Psoas muscle (tissue), 8 donors: Measurements from ENCODE around the gene DNAH12. TPM values are rescaled to one million over a fixed set of nuclear protein-coding genes. Genes with fewer than 3 reads are reported as not detected.
"Not testable (repeated sequence)": the region's sequence is repeated elsewhere in the genome, so short reads cannot be mapped to it uniquely, and the experiment has no call there.

Source experiments
- ATAC-seq, 4 donors: fragments of 200-7000 bp; cut with Tn5 transposase; one replicate each; pipeline ENCODE4 v1.9.1; 2020; ENCODE audit warnings: moderate library complexity in 3 of 4, mild to moderate bottlenecking in 2 of 4
- DNase-seq, 2 donors: peaks; one replicate each; pipeline ENCODE4 v3.0.0-alpha.2; 2020
- H3K27ac ChIP-seq: fragments of 200-600 bp; one replicate; pipeline ENCODE4 v1.8.0; 2022
- H3K27me3 ChIP-seq, 3 donors: fragments of 200-600 bp in 1 of 3; one replicate each; pipeline versions ENCODE4 v1.6.1 to v1.8.0; 2013 to 2022; ENCODE audit warnings: low read length in 2 of 3, mild to moderate bottlenecking in 2 of 3, moderate library complexity in 1 of 3; ENCODE audit not compliant: insufficient read depth in 3 of 3
- H3K36me3 ChIP-seq, 2 donors: fragments of 200-600 bp in 1 of 2; one replicate each; pipeline versions ENCODE4 v1.6.1 to v1.8.0; 2013 to 2022; ENCODE audit warnings: low read depth in 1 of 2, mild to moderate bottlenecking in 1 of 2, moderate library complexity in 1 of 2; ENCODE audit not compliant: insufficient read depth in 1 of 2
- H3K4me1 ChIP-seq: fragments of 200-600 bp; one replicate; pipeline ENCODE4 v1.8.0; 2022
- H3K4me3 ChIP-seq: fragments of 200-600 bp; one replicate; pipeline ENCODE4 v1.8.0; 2022; ENCODE audit warnings: mild to moderate bottlenecking
- H3K9me3 ChIP-seq: fragments of 200-600 bp; one replicate; pipeline ENCODE4 v1.8.0; 2022
- CTCF ChIP-seq: fragments of 200-600 bp; IDR thresholded peaks from one replicate; pipeline ENCODE4 v1.8.0; 2022; ENCODE audit warnings: antibody characterized with exemption
- WGBS, 3 donors: extraction: QIAGEN DNeasy Blood & Tissue Kit; methylation state at CpG; one replicate each; pipeline versions ENCODE4 v1.1.6 to v1.1.7; 2013; 5-methylcytosine and 5-hydroxymethylcytosine counted together
- intact Hi-C, 2 donors: fragments of 100-400 bp; cut with DNase I; formaldehyde crosslinking; loops; one replicate each; pipeline versions ENCODE4 v1.11.0 to v1.14.2; 2022
- polyA plus RNA-seq, 3 donors: library from polyadenylated mRNA; stranded (reverse); fragments of 200-250 nt; gene quantifications; one replicate each; pipeline ENCODE4 v1.2.3, GENCODE V29; 2013
- total RNA-seq, 4 donors: library from RNA; stranded (reverse); fragmentation: NEBNext Ultra II Directional in 2 of 4; extraction: Animal tissue kit (Norgen Biotek cat#: 25700) in 2 of 4; gene quantifications; one replicate each; pipeline versions ENCODE4 v1.2.1 to v1.2.4, GENCODE V29; 2021 to 2023
- donor health status: healthy with polysubstance abuse.
- donor health status: DM: no; HTN: no; CAD: no; lungs with moderate emphysema.
- donor health status: Bipolar disorder and iron deficiency.
- donor health status: healthy.
- donor health status: DM: yes; HTN: yes; CAD: no.
- donor health status: DM: no; HTN: no; CAD: no.
- donor health status: DM: no; HTN: no; CAD: no.
- donor health status: DM: yes; HTN: yes; CAD: no.

The DNAH12 gene
- total and polyA plus RNA-seq, 7 donors = under 0.01 to 0.34 (median 0.08) TPM; not detected in 1

- Histone ChIP-seq H3K4me3 (no peak overlapping the region), H3K36me3 (no peaks in the 10 kb centered on the region), H3K4me1 (no peaks in the 10 kb centered on the region), H3K27me3 (no peaks in the 10 kb centered on the region), H3K27ac (no peak overlapping the region), H3K9me3 (no peaks in the 10 kb centered on the region)
- DNase-seq (no peak), ATAC-seq (no peak)
- no peak for TF ChIP-seq CTCF
- intact Hi-C loops = no loop called here
- WGBS, 3 donors = 24 to 43% (median 25%) methylated on average over 2 of the region's 2 CpGs
These were observed 160.7 kb downstream of the DNAH12 start for GRCh38 chr3:57383406-57383805.

GRCh38 chr3:57382933-57383332, 161.2 kb downstream of the DNAH12 start:
- Histone ChIP-seq H3K4me3 (no peak overlapping the region), H3K9me3 (no peaks in the 10 kb centered on the region), H3K4me1 (no peaks in the 10 kb centered on the region), H3K27ac (no peak overlapping the region), H3K27me3 (no peaks in the 10 kb centered on the region), H3K36me3 (no peaks in the 10 kb centered on the region)
- ATAC-seq (no peak), DNase-seq (no peak)
- TF ChIP-seq CTCF = no peak
- intact Hi-C loops = no loop called here
- 27 to 35% (median 27%) methylated on average over 2 of the region's 2 CpGs for WGBS, 3 donors

- Histone ChIP-seq H3K27me3 (no peaks in the 10 kb centered on the region), H3K36me3 (no peaks in the 10 kb centered on the region), H3K4me3 (no peak overlapping the region), H3K4me1 (no peaks in the 10 kb centered on the region), H3K27ac (no peak overlapping the region), H3K9me3 (peaks cover 5% of the 10 kb centered on the region)
- ATAC-seq = no peak
- TF ChIP-seq CTCF = no peak
- 52 to 73% (median 63%) methylated on average over 1 of the region's 1 CpG for WGBS, 3 donors
- intact Hi-C loops = no loop called here
- no peak for DNase-seq
These were observed 173.8 kb downstream of the DNAH12 start for GRCh38 chr3:57370341-57370740.

- H3K4me1 ChIP-seq, H3K27me3 ChIP-seq, H3K27ac ChIP-seq, ATAC-seq, H3K9me3 ChIP-seq, intact Hi-C loops, H3K4me3 ChIP-seq, H3K36me3 ChIP-seq, DNase-seq: not testable (repeated sequence)
- WGBS, 3 donors = 87 to 89% (median 89%) methylated on average over 2 of the region's 2 CpGs
These were observed 179.1 kb downstream of the DNAH12 start for GRCh38 chr3:57365089-57365488.

- H3K4me1 ChIP-seq, ATAC-seq, intact Hi-C loops, H3K27me3 ChIP-seq, DNase-seq, H3K36me3 ChIP-seq, H3K9me3 ChIP-seq, H3K4me3 ChIP-seq, H3K27ac ChIP-seq: not testable (repeated sequence)
- WGBS, 3 donors = 91 to 97% (median 93%) methylated on average over 1 of the region's 1 CpG
These were observed 187.9 kb downstream of the DNAH12 start for GRCh38 chr3:57356275-57356674.

- H3K27me3 ChIP-seq = no peaks in the 10 kb centered on the region
- no peaks in the 10 kb centered on the region for H3K9me3 ChIP-seq
- WGBS, 3 donors = 75 to 93% (median 78%) methylated on average over 1 of the region's 1 CpG
- TF ChIP-seq CTCF = no peak
- H3K4me3 ChIP-seq = no peak overlapping the region
- ATAC-seq = no peak
- no peak for DNase-seq
- no peak overlapping the region for H3K27ac ChIP-seq
- no peaks in the 10 kb centered on the region for H3K4me1 ChIP-seq
- intact Hi-C loops = no loop called here
- no peaks in the 10 kb centered on the region for H3K36me3 ChIP-seq
These were observed 189.4 kb downstream of the DNAH12 start for GRCh38 chr3:57354768-57355167.
